Measurements from ENCODE around the gene ARNT2.
"Not testable (repeated sequence)": the region's sequence is repeated elsewhere in the genome, so short reads cannot be mapped to it uniquely, and the experiment has no call there.

ARNT2 gene

DNA sequence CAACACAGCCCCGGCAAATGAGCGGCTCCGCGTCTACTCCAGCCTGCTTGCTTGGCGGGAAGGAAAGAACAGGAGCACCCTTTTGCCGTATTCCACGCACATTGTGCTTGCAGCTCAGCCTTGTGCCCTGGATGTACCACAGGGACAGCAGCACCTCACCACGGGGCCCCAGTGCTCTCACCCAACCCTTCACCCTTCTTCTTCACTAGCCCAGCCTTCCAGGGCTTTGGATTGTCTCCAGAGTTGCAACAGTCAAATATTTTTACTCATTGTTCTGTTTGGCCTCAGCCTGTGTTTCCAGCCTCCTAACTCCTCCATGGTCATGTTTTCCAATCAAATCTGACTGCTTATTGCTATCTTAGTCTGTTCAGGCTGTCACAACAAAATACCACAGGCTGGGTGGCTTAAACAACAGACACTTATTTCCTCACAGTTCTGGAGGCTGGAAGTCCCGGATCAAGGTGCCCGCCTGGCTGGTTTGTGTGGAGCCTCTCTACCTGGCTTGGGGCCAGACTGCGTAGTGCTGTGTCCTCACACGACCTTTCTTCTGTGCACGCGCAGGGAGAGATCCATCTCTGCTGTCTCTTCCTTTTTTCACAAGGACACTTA, 211.7 kb downstream of the ARNT2 start:
- no peak for DNase-seq (ENCODE audit: low read depth, low spot score)

DNA sequence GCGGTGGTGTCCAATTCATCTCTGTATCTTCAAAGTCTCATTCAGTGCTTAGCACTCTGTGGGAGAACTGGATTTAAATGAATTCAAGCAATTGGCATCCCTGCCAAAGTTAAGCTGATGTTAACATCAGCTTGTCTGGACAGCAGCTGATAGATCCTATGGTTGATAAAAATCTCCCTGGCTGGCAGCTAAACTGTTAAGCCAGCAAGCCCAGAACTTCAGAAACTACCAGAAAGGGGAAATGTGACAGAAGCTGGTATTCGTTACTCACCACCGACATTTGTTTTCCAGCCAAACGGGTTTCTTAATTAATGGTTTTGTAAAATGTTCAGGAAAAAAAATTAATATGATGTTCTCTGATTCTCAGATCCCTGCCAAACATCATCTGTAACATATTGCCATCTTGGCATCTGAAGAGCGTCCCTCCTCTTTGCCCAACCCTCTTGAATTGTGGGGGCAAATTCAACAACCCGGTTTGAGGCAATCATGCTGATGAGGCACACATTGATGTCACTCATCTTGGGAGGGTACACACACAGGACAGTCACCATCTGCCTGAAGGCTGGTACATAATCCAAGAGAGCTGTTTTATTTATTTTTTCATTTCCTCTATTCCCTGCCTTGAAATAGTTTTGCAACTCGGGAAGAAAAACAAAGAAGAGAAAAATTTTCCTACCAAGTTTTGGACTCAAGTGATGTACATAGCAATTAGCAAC, 214.7 kb downstream of the ARNT2 start:
- DNase-seq (ENCODE audit: low read depth, low spot score): no peak

DNA sequence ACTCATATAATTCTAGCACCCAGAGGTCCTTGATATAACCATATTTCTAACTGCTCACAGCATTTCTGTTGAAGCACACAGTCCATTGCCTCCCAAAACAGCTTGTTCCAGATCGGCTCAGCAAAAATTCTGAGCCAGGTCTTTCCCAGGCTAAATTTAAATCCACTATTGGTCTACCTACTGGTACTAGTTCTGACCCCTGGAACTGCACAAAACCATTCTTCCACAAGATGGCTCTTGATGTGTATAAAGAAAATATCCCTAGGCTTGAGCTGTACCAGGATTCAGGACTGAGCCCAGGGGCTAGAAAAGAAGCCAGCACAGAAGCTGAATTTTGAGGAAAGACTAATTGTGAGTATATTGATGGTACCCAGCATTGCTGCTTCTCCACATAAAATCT, 215.5 kb downstream of the ARNT2 start:
- no peak for DNase-seq (ENCODE audit: low read depth, low spot score)

DNA sequence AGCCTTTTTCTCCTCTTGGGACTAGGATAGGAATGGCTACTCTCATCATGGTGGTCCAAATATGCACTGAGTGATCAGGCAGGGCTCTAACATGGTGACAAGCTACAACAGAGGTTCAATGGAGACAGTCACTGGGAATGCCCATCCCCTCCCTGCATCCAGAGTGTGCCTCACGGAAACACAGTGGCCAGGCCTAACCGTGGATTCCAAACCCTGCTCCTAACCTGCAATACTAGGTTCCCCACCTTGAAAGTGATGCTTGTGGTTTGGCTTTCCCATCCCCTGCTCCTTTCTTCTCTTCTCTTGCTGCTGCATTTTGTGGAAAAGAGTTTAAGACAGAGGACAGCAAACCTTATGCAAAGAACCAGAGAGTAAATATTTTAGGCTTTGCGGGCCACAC, 216.0 kb downstream of the ARNT2 start:
- DNase-seq (ENCODE audit: low read depth, low spot score): no peak

DNA sequence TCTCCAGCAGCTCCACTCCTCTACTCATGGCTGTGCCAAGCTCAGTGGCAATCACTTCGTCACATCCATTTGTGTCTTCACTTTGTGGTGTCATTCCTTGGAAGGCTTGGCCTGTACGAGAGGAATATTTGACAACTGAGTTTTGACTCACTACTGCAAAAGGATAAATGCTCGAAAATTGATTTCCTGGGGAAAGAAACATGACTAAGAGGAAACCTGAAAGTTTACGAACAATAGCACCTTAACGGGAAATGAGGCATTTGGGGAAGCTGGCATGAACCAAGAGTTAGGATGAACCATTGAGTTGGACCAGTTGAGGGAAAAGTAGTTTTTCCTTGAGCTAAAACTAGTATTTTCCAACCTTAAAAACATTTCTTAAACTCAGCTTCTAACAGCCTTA, 216.7 kb downstream of the ARNT2 start:
- no peak for DNase-seq (ENCODE audit: low read depth, low spot score)

DNA sequence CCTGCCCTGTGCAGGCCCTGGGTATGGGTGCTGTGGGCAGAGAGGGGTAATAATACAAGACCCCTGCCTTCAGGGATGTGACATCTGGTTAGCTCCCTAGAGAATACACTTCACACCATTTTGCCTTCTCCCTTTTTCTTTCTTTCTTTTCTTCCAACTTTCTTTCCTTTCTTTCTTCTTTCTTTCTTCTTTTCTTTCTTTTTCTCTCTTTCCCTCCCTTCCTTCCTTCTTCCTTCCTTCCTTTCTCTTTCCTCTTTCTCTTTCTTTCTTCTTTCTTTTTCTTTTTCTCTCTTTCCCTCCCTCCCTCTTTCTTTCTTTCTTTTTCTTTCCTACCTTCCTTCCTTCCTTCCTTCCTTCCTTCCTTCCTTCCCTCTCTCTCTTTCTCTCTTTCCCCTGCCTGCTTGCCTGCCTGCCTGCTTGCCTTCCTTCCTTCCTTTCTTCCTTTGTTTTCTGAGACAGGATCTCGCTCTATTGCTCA, 222.5 kb downstream of the ARNT2 start:
- no peak for DNase-seq (ENCODE audit: low read depth, low spot score)

DNA sequence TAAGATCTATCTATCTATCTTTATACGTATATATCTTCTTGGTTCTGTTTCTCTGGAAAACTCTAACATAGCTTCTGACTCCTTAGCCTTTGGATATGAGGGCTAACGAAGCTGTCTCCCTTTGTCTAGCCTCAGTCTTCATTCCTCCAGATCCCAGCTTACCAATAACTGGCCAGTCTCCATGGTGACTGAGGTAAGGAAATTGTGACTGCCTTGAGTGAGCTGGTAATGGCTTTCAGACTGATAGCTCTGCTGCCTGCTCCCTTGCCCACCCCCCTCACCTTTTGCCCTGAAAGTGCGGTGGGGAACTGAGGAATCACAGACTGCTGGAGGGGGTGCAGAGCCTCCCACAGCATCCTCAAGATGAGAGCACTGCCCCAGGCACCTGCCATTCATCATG, 225.2 kb downstream of the ARNT2 start:
- DNase-seq (ENCODE audit: low read depth, low spot score): no peak

DNA sequence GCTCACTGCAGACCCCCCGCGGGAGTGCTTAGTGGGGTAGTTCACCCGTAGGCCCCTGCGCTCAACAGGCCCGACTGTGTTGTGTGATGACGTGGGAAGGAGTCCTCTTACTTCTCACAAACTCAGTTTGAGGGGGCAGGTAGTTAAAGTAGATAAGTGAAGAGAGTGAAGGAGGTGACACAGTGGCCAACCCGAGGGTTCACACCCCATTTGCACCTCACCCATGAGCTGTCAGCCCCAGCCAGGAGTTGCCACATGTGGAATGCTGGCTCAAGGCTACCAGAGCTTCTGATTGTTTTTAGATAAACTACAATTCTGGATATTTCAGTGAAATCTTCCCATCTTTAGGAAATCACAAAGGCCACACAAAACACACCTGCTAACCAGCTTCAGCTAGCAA, 226.8 kb downstream of the ARNT2 start:
- no peak for DNase-seq (ENCODE audit: low read depth, low spot score)

DNA sequence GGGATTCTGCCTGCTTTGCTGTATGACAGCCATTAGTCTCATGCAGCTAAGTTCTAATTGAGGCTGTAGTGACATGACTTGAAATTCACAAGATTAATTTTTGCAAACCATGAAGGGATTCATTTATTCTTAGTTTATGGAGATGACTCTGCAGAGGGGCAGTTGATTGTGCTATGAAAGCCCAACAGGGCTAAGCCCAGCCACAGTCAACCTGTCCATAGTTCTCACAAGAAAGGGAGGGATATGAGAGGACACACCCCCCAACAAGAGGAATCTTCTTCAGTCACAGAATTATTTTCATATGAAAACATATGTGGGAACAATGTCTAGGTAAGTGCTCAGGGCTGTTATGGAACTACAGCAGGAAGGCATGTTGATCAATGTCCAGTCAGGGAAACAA, 229.0 kb downstream of the ARNT2 start:
- DNase-seq (ENCODE audit: low read depth, low spot score): no peak

DNA sequence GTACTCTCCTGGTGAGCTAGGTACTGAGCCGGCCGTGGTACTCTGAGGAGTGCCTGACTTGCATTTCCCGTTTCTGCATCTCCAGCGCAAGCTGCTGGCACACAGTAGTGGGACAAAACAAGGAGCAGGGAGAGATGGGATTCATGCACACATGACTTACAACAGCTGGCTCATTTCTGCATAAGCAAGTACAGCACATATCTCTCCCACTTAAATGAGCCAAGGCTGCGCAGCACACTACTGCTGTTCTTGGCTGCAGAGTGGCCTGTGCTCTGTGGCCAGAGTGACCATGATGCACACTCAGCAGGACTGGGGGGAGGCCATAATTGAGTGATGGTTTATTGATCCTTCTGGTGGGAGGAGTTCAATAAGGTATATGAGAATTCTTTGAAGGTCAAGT, 231.8 kb downstream of the ARNT2 start:
- DNase-seq (ENCODE audit: low read depth, low spot score): no peak

DNA sequence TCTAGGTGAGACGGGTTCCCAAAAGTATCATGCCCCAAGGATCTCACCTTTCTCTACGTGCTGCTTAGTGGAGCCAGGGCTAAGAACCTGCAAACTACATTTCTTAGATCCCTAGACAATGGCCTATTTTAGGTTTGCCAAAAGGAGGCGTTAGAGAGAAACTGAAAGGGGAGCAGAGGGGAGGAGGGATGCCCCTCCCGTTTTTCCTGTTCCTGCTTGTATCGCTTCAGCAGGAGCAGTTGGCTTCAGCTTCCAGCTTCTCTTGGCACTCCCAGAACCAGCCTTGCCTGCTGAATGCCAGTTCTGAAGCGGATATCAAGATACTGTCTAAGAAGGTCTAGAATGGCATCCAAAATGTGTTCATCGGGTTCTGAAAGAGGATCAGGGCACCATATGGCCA, 232.5 kb downstream of the ARNT2 start:
- DNase-seq (ENCODE audit: low read depth, low spot score): no peak

DNA sequence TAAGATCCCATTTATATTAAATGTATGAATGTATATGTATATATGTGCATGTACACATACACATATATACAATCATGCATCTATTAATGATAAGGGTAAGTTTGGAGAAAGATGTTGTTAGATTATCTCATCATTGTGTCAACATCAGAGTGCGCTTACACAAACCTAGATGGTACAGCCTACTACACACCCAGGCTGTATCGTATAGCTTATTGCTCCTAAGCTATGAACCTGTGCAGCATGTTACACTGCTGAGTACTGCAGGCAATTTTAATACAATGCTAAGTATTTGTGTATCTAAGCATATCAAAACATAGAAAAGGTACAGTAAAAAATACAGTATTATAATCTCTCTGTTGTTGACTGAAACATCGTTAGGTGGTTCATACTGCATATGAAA, 233.6 kb downstream of the ARNT2 start:
- DNase-seq (ENCODE audit: low read depth, low spot score): no peak

DNA sequence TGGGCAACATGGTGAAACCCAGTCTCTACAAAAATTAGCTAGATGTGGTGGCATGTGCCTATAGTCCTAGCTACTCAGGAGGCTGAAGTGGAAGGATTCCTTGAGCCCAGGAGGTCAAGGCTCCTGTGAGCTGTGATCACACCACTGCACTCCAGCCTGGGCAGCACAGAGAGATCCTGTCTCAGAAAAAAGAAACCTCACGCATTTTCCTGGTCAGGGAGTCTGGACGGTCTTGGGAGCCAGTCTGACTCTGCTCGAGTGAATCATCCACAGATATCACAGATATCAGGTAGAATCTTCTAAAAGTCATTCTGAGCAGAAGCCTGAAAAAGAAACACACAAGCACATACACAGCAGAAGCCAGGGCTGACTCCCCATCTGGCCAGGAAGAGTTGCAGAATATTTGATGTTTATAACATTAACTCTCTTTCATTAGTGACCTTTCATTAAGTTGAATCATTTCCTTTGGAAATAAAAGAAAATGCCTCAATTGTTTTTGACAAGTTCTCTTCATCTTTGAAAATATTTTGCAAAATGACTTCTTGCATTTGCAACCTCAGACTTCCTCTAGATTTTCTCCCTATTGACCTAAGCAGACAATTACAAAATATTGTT, 234.5 kb downstream of the ARNT2 start:
- DNase-seq (ENCODE audit: low read depth, low spot score): no peak

DNA sequence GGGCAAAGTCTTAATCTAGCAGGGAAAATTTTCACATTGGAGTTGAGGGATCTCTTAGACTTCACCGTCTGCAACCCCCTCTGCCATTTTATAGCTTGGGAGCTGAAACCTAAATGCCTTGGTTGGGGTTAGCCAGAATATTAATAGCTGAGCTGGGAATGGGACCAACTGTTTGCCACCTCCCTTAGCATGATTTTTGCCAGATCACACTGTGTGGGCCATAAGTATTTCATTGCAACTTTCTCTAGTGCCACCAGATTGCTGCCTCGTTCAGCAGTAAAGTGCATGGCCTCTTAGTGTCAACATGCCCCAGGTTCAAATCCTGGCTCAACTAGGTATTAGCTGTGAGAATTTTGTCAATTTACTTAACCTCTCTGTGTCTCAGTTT, 235.0 kb downstream of the ARNT2 start:
- DNase-seq (ENCODE audit: low read depth, low spot score): no peak

DNA sequence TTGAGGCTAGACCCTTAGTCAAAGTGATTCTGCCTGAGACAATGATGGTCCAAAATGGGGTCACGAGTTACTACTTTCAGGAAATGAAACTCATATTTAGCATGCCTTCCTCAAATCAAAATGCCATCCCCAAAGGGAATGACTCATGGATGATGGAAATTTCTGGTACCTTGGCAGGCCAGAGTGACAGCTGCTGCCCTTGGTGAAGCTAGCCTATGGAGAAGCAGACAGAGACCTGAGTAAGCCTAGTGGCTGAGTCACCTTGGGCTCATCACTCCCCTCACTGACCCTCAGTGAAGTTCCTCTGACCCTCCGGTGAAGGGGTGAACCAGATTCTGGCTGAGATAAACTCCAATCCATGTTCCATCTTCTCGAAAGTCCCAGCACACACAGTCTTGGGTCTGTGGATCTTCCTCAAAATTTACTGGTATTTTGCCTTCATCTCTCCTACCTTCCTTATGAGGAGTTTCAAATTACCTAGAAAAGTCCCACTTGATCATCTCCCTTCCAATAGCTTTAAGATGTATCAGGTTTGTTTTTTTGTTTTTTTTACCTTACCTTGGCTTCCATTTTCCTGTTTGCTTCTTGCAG, 236.4 kb downstream of the ARNT2 start:
- no peak for DNase-seq (ENCODE audit: low read depth, low spot score)

DNA sequence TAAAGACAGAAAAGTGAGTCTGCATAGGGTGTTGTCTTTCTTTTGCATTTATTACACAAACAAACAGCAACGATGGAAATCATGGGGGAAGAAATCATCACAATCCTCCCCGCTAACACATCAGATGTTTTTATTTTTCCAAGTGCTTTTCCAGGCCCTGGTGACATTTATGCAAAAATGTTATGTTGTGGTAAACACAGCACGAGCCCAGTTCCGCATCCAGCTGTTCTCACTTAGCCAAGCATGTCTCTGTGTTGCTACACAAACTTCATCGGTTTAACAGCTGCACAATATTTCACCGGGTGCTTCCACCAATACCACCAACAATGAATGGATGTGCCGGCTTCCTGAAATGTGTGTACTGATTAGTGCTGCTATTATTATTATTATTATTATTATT, 237.2 kb downstream of the ARNT2 start:
- no peak for DNase-seq (ENCODE audit: low read depth, low spot score)

DNA sequence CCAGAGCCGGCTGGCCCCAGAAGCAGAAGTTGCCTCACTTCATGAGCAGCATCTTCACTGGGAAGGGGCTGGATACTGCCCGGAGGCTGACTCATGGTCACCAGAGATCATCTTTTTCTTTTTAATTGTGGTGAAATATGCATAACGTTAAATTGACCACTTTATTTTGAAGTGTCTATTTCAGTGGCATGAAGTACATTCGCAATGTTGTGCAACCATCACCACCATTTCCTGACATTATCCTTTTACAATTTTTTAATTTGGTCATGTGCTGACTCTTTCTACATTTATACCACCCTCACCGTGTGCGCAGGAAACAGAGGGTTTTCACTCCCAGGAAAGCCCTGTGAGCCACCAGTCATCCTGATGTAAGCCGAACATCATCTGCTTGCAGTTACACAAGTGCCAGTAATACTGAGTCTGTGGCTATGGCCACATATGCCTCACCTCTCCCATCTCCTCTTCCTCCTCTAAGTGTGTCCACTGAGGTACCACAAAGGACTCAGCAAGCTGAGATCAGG, 239.3 kb downstream of the ARNT2 start:
- DNase-seq (ENCODE audit: low read depth, low spot score): no peak

DNA sequence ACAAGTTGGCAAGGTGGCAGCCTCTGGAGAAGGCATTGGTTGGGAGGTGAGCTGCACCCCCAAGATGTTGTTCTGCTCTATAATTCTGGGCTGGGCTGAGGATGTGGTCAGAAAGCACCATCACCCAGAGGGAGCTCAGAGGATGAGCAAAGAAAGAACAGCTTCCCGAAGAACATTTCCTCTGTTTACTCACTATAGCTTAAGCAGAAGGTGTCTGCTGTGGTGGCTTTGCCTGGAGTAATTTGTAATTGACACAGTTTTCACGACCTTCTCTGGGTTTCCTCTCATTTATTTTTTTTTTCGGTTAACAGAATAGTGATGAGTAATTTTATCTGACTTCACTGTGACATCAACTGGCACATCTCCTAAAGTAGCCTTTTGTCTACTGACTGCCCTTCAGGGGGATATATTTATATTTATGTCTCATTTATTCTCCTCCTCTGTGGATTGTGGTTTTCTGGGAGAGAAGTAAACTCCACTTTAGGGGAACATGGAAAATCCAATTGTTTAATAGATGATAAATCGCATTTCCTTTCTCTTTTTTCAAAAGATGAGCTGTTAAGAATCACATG, 241.4 kb downstream of the ARNT2 start:
- no peak for DNase-seq (ENCODE audit: low read depth, low spot score)

DNA sequence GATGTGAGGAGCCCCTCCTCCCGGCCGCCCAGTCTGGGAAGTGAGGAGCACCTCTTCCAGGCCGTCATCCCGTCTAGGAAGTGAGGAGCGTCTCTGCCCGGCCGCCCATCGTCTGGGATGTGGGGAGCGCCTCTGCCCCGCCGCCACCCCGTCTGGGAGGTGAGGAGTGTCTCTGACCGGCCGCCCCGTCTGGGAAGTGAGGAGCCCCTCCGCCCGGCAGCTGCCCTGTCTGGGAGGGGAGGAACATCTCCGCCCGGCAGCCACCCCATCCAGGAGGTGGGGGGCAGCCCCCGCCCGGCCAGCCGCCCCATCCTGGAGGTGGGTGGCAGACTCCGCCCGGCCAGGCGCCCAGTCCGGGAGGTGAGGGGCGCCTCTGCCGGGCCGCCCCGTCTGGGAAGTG, 243.2 kb downstream of the ARNT2 start:
- not testable (repeated sequence) for DNase-seq (ENCODE audit: low read depth, low spot score)
